ENCODE data around the gene KIF17. TPM values are rescaled to one million over a fixed set of nuclear protein-coding genes. Genes with fewer than 3 reads are reported as not detected.

KIF17 gene
- total RNA-seq, 4 donors from 2014 or later: 2.0 to 12.4 (median 4.1) TPM

DNA sequence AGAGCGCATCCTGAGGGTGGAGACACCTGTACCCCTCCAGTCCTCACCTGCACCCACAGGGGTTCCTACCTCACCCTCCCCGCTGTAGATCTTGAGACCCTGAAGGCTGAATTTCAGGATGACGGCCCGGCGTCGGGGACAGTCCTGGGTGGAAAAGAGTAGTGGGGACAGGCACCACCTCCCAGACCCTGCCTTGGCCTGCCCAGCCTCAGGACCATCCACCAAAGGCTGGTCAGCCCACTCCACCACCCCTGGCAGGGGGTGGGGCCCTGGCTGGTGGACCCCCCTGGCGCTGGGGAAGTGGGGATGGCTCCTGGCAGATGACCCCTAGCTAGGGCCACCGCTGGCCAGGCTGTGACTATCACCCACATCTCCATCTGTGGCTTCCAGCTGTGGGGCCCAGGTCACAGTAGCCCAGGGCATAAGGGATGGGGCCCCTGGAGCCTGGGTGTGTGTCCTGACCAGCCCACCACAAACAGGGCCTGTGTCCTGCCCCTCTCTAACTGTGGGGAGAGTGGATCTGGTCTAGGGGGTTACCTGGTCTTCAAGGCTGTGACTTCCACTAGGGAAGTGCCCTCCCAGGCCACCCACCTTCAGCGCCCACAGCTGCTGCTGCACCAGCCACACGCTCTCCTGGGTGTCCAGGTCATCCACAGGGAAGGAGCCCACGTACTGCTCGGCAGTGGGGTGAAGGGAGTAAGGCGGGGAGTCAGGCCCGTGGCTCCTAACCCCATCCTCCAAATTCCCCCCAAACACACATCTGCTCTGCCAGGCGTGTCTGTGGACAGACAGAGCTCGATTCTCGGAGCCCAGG, 9.3 kb upstream of the KIF17 start:
- TF ChIP-seq, protein P1, sequence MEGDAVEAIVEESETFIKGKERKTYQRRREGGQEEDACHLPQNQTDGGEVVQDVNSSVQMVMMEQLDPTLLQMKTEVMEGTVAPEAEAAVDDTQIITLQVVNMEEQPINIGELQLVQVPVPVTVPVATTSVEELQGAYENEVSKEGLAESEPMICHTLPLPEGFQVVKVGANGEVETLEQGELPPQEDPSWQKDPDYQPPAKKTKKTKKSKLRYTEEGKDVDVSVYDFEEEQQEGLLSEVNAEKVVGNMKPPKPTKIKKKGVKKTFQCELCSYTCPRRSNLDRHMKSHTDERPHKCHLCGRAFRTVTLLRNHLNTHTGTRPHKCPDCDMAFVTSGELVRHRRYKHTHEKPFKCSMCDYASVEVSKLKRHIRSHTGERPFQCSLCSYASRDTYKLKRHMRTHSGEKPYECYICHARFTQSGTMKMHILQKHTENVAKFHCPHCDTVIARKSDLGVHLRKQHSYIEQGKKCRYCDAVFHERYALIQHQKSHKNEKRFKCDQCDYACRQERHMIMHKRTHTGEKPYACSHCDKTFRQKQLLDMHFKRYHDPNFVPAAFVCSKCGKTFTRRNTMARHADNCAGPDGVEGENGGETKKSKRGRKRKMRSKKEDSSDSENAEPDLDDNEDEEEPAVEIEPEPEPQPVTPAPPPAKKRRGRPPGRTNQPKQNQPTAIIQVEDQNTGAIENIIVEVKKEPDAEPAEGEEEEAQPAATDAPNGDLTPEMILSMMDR (IDR thresholded peaks at IDR 0.05; ENCODE audit: low read depth): no peak

DNA sequence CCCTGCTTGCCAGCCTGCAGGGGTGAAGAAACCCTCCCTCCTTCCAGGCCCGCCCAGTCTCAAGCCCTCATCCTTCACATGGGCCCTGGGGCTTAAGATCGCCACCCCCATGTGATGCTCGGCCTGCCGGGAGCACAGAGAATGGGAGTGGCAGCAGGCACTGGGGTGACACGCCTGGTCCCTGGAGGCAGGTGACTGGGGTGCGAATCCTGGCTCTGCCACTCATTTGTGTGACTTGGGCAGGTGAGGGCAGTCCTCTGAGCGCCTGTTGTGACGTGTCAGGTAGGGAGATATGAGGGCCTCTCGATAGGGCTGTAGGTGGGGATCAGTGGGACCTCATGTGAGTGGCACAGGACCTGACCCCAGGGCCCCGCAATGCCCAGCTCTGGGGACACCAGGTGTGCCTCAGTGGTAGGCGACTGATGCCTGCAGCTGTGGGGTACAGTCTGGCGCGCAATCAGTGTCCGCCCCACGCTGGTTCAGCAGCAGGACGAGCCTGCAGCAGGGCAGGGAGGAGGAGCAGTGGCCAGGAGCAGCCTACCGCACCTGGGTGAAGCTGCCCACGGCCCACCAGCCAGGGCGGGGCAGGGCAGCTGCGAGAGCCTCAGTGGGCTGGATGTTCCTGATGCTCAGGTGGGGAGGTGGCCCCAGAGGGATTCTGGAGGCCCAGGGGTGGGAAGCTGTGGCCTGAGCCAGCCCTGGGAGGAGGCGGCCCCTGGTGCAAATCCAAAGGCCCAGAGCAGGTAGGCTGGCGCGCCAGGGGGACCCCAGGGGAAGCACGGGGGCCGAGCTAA, 8.5 kb upstream of the KIF17 start:
- TF ChIP-seq, protein P1 (IDR thresholded peaks at IDR 0.05; ENCODE audit: low read depth): no peak

GRCh38 chr1:20725189-20726117, 7.6 kb upstream of the KIF17 start:
- TF ChIP-seq, protein P1 (IDR thresholded peaks at IDR 0.05; ENCODE audit: low read depth): no peak

GRCh38 chr1:20724364-20725188, 6.8 kb upstream of the KIF17 start:
- TF ChIP-seq, protein P1 (IDR thresholded peaks at IDR 0.05; ENCODE audit: low read depth): no peak

- TF ChIP-seq, protein P1 (IDR thresholded peaks at IDR 0.05; ENCODE audit: low read depth): no peak
Observed at GRCh38 chr1:20723537-20724363, 5.9 kb upstream of the KIF17 start.

DNA sequence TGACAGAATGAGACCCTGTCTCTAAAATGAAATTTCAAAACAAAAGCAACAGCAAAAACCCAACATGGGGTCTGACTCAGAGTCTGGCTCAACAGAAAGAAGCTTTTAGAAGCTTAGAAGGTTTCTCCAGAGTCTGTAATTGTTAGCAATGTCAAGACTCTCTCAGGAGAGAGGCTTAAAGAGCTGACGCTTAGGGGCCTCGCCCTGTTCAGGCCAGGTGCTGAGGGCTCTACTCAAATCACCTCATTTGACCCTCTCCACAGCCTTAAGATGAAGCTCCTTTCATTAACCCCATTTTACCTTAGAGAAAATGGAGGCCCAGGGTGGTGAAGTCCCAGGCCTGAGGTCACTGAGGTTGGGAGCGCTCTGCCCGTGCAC, 5.3 kb upstream of the KIF17 start:
- TF ChIP-seq, protein P1 (IDR thresholded peaks at IDR 0.05; ENCODE audit: low read depth): no peak
